Liver (tissue), 9 donors: Measurements from ENCODE around the gene ECSIT. TPM values are rescaled to one million over a fixed set of nuclear protein-coding genes. Genes with fewer than 3 reads are reported as not detected.

Experiments used
- DNase-seq: peaks from one replicate; pipeline ENCODE4 v3.0.0-alpha.2; 2017; ENCODE audit warnings: low spot score
- H3K27ac ChIP-seq, 2 donors: one replicate each; pipeline ENCODE4 v1.7.0; 2013; ENCODE audit warnings: inconsistent platforms in 2 of 2, low read length in 2 of 2, control low read depth in 1 of 2, low read depth in 1 of 2, mild to moderate bottlenecking in 1 of 2
- H3K27me3 ChIP-seq, 4 donors: one replicate each; pipeline versions ENCODE4 v1.6.1 to v1.7.0; 2013; ENCODE audit warnings: low read length in 3 of 4, inconsistent platforms in 1 of 4, mild to moderate bottlenecking in 1 of 4, moderate library complexity in 1 of 4; ENCODE audit not compliant: control insufficient read depth in 4 of 4, insufficient read depth in 4 of 4
- H3K36me3 ChIP-seq, 4 donors: one replicate each; pipeline versions ENCODE4 v1.6.1 to v1.7.0; 2013; ENCODE audit warnings: low read length in 3 of 4, mild to moderate bottlenecking in 3 of 4, low read depth in 1 of 4, moderate library complexity in 1 of 4; ENCODE audit not compliant: control insufficient read depth in 4 of 4, insufficient read depth in 3 of 4
- H3K4me1 ChIP-seq, 4 donors: one replicate each; pipeline versions ENCODE4 v1.6.1 to v1.7.0; 2013; ENCODE audit warnings: low read length in 3 of 4, mild to moderate bottlenecking in 3 of 4, moderate library complexity in 1 of 4; ENCODE audit not compliant: control insufficient read depth in 4 of 4, insufficient read depth in 4 of 4
- H3K4me3 ChIP-seq, 3 donors: one replicate each; pipeline versions ENCODE4 v1.6.1 to v1.7.0; 2013; ENCODE audit warnings: low read length in 3 of 3, control low read depth in 1 of 3, low read depth in 1 of 3, mild to moderate bottlenecking in 1 of 3
- H3K9ac ChIP-seq, 2 donors: one replicate each; pipeline ENCODE4 v1.7.0; 2013; ENCODE audit warnings: low read length in 2 of 2, mild to moderate bottlenecking in 2 of 2, moderate library complexity in 2 of 2, control low read depth in 1 of 2, low read depth in 1 of 2
- H3K9me3 ChIP-seq, 4 donors: one replicate each; pipeline versions ENCODE4 v1.6.1 to v1.7.0; 2013; ENCODE audit warnings: low read length in 3 of 4; ENCODE audit not compliant: control insufficient read depth in 4 of 4
- ATF3 ChIP-seq: IDR thresholded peaks from 2 replicates; pipeline ENCODE4 v1.6.1; 2016; ENCODE audit warnings: antibody characterized with exemption
- CTCF ChIP-seq: fragments of 150-350 bp; IDR thresholded peaks from 2 replicates; pipeline ENCODE4 v1.5.1; 2017; ENCODE audit warnings: improper control_type of control experiment, low read depth, low read length; ENCODE audit not compliant: missing input control
- HNF4G ChIP-seq: IDR thresholded peaks from 2 replicates; pipeline ENCODE4 v1.6.1; 2016; ENCODE audit warnings: antibody characterized with exemption
- NR2F2 ChIP-seq: IDR thresholded peaks from 2 replicates; pipeline ENCODE4 v1.6.1; 2016; ENCODE audit warnings: antibody characterized with exemption
- RAD21 ChIP-seq, 2 donors: IDR thresholded peaks; 2 replicates each; pipeline ENCODE4 v1.6.1; 2016; ENCODE audit warnings: antibody characterized with exemption in 2 of 2, mild to moderate bottlenecking in 2 of 2
- REST ChIP-seq: IDR thresholded peaks from 2 replicates; pipeline ENCODE4 v1.6.1; 2016; ENCODE audit warnings: antibody characterized with exemption, mild to moderate bottlenecking
- SP1 ChIP-seq: IDR thresholded peaks from 2 replicates; pipeline ENCODE4 v1.6.1; 2018; ENCODE audit warnings: antibody characterized with exemption, mild to moderate bottlenecking
- WGBS: extraction: QIAGEN DNeasy Blood & Tissue Kit; methylation state at CpG from one replicate; pipeline ENCODE4 v1.1.7; 2013; 5-methylcytosine and 5-hydroxymethylcytosine counted together
- polyA plus RNA-seq, 2 donors: library from polyadenylated mRNA; stranded (reverse) in 1 of 2; unstranded in 1 of 2; fragments of 200-250 nt in 1 of 2; fragments of >200 nt in 1 of 2; fragmentation: Nextera tagmentation in 1 of 2; extraction: Ambion mirVana in 1 of 2; gene quantifications; one replicate each; pipeline versions ENCODE4 v1.2.1 to v1.2.3, GENCODE V29; 2013 to 2015
- total RNA-seq, 2 donors: library from RNA; depleted of rRNA; stranded (reverse); fragments of >200 nt; gene quantifications; one replicate each; pipeline ENCODE4 v1.2.3, GENCODE V29; 2014
- donor health status: healthy.
- donor health status: healthy.
- donor health status: healthy.
- donor health status: healthy.
- donor health status: healthy.

ECSIT gene
- total and polyA plus RNA-seq, 4 donors, result 20.5 to 37.4 (median 31.0) TPM

DNA sequence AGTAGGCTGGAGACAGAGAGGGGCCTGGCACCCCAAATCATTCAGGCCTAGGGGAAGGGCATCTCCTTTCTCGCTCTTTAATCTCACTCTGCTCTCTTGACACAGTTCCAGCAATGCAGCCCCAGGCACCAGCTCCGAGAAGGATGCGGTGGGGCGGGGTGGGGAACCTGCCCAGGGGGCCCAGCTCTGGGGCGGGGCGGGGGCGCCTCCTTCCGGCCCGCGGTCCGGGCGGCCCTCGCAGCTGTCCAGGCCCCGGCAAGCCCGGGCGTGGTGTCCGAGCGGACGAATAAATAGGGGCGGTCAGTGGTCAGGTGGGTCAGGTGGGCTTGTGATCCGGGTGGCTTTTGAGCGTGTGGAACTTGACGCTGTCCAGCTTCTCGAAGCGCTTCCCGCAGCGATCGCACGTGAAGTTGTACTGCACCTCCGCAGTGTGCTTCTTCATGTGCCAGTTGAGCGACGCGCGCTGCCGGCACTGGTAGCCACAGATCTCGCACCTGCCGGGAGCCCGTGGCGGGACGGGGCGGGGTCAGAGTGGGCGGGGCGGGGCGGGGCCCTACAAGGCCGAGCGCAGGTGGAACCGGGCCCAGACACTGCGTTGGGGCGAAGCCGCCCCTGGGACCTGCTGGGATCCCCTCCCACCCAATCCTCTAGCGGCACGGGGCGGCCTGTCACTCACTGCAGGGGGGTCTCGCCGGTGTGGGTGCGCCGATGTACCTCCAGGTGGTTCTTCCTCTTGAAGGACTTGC, 45.4 kb downstream of the ECSIT start:
- 85% methylated on average over 57 of the region's 57 CpGs for WGBS
- H3K27me3 ChIP-seq, result peaks cover 0 to 3% (median 0%) of the 10 kb centered on the region in 4 donors
- peaks cover 14 to 25% (median 17%) of the 10 kb centered on the region in 4 donors for H3K4me1 ChIP-seq
- no peak for DNase-seq
- H3K36me3 ChIP-seq, result peaks cover 0 to 5% (median 0%) of the 10 kb centered on the region in 4 donors
- H3K27ac ChIP-seq, result no peak overlapping the region
- H3K9me3 ChIP-seq, result no peaks in the 10 kb centered on the region
- no peak overlapping the region for H3K9ac ChIP-seq
- H3K4me3 ChIP-seq, result no peak overlapping the region
- no peak for TF ChIP-seq SP1
- no peak for TF ChIP-seq HNF4G
- no peak for TF ChIP-seq ATF3

DNA sequence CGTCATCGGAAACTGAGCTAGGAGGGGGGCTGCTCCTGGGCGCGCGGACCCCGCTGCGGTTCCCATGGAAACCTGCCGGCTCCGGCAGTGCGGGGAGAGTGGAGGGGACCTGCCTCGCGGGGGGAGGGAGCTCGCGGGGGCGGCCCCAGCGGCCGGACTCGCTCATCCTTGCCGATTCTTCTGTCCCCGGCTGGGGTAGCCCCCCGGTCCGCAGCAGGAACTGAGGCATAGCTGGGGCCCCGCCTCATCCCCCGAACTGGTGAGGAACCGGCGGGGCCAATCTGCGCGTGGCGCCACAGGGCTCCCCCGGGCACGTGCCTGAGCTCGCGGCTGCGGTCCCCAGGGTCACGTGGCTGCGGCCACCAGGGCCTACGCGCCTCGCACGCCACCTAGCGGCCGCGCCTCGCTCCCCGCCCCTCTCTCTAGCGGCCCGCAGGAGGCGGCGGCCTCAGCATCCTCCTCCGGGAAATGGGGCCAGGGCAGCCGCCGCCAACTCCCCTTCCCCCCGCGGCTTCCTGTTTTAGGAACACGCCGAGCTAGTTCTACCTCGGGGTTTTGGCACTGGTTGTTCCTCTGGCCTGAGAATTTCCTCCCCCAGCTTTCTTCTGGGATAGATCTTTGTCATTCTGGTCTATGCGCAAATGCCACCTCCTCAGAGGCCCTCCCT, 46.4 kb downstream of the ECSIT start:
- H3K9ac ChIP-seq, result no peak overlapping the region
- no peak overlapping the region for H3K27ac ChIP-seq
- DNase-seq, result peak; percentile 82
- H3K36me3 ChIP-seq, result peaks cover 0 to 5% (median 0%) of the 10 kb centered on the region in 4 donors
- peak overlapping the region in 1 of 3 donors; percentile 27 for H3K4me3 ChIP-seq
- peaks cover 14 to 25% (median 17%) of the 10 kb centered on the region in 4 donors for H3K4me1 ChIP-seq
- 5% methylated on average over 58 of the region's 58 CpGs for WGBS
- peaks cover 0 to 3% (median 0%) of the 10 kb centered on the region in 4 donors for H3K27me3 ChIP-seq
- no peaks in the 10 kb centered on the region for H3K9me3 ChIP-seq
- TF ChIP-seq CTCF, result peak; percentile 81
- peak; percentile 71 to 81 for TF ChIP-seq RAD21 (IDR thresholded peaks at IDR 0.05)
- TF ChIP-seq HNF4G, result no peak
- TF ChIP-seq REST, result no peak

- 8% methylated on average over 50 of the region's 50 CpGs for WGBS
- no peak overlapping the region for H3K9ac ChIP-seq
- TF ChIP-seq NR2F2, result no peak
- peak; percentile 18 for TF ChIP-seq REST
- TF ChIP-seq CTCF, result peak; percentile 2
- TF ChIP-seq SP1, result no peak
- H3K4me3 ChIP-seq, result peak overlapping the region in 1 of 3 donors; percentile 27
- peak; percentile 58 for DNase-seq
- H3K36me3 ChIP-seq, result peaks cover 0 to 5% (median 0%) of the 10 kb centered on the region in 4 donors
- no peak overlapping the region for H3K27ac ChIP-seq
- peaks cover 14 to 25% (median 17%) of the 10 kb centered on the region in 4 donors for H3K4me1 ChIP-seq
- peaks cover 0 to 3% (median 0%) of the 10 kb centered on the region in 4 donors for H3K27me3 ChIP-seq
- H3K9me3 ChIP-seq, result no peaks in the 10 kb centered on the region
These were observed 47.2 kb downstream of the ECSIT start for GRCh38 chr19:11481534-11482383.
